GM21515 (cell line): Measurements from ENCODE around the gene RNU1-4.
"Not testable (repeated sequence)": the region's sequence is repeated elsewhere in the genome, so short reads cannot be mapped to it uniquely, and the experiment has no call there.

ENCODE experiments used
- ATAC-seq: cut with Tn5 transposase; IDR thresholded peaks from one replicate; pipeline ENCODE4 v1.9.1; 2021; ENCODE audit not compliant: unreplicated experiment

RNU1-4 gene

GRCh38 chr1:16764820-16765655 is 24.7 kb downstream of the RNU1-4 start:
- ATAC-seq, result not testable (repeated sequence)

GRCh38 chr1:16765731-16766605 is 25.7 kb downstream of the RNU1-4 start:
- not testable (repeated sequence) for ATAC-seq

GRCh38 chr1:16766689-16767256 is 26.5 kb downstream of the RNU1-4 start:
- ATAC-seq, result not testable (repeated sequence)

- not testable (repeated sequence) for ATAC-seq
Observed at GRCh38 chr1:16770139-16770759, 29.9 kb downstream of the RNU1-4 start.

GRCh38 chr1:16770896-16771446 is 30.7 kb downstream of the RNU1-4 start:
- ATAC-seq, result not testable (repeated sequence)

- ATAC-seq, result not testable (repeated sequence)
Observed at GRCh38 chr1:16772275-16773204, 32.2 kb downstream of the RNU1-4 start.

GRCh38 chr1:16773205-16773596 is 32.9 kb downstream of the RNU1-4 start:
- ATAC-seq, result not testable (repeated sequence)

- ATAC-seq, result not testable (repeated sequence)
Observed at GRCh38 chr1:16773723-16774122, 33.4 kb downstream of the RNU1-4 start.

- not testable (repeated sequence) for ATAC-seq
Observed at GRCh38 chr1:16774773-16775172, 34.5 kb downstream of the RNU1-4 start.

GRCh38 chr1:16775290-16775689 is 35.0 kb downstream of the RNU1-4 start:
- ATAC-seq, result not testable (repeated sequence)

GRCh38 chr1:16776248-16776647 is 35.9 kb downstream of the RNU1-4 start:
- not testable (repeated sequence) for ATAC-seq

- not testable (repeated sequence) for ATAC-seq
Observed at GRCh38 chr1:16776835-16777234, 36.5 kb downstream of the RNU1-4 start.

GRCh38 chr1:16777821-16778220 is 37.5 kb downstream of the RNU1-4 start:
- ATAC-seq, result not testable (repeated sequence)

GRCh38 chr1:16779525-16779924 is 39.2 kb downstream of the RNU1-4 start:
- not testable (repeated sequence) for ATAC-seq

GRCh38 chr1:16781033-16781432 is 40.7 kb downstream of the RNU1-4 start:
- ATAC-seq, result not testable (repeated sequence)

GRCh38 chr1:16781625-16782024 is 41.3 kb downstream of the RNU1-4 start:
- ATAC-seq, result not testable (repeated sequence)

- not testable (repeated sequence) for ATAC-seq
Observed at GRCh38 chr1:16784955-16785354, 44.6 kb downstream of the RNU1-4 start.

- ATAC-seq, result not testable (repeated sequence)
Observed at GRCh38 chr1:16786362-16786761, 46.0 kb downstream of the RNU1-4 start.

- ATAC-seq, result not testable (repeated sequence)
Observed at GRCh38 chr1:16787175-16787574, 46.9 kb downstream of the RNU1-4 start.
